ENCODE data around the gene TMPRSS9.

Gene TMPRSS9

GRCh38 chr19:2436384-2436783 is 76.3 kb downstream of the TMPRSS9 start:
- Mint-ChIP-seq H3K36me3 (peaks cover 40% of the 10 kb centered on the region in 2 donors), H3K27ac (no peak overlapping the region), H3K27me3 (no peaks in the 10 kb centered on the region), H3K4me3 (no peak overlapping the region), H3K9me3 (no peaks in the 10 kb centered on the region), H3K4me1 (peaks cover 4% of the 10 kb centered on the region in 2 donors)
- ATAC-seq (replicated peaks) (no peak), DNase-seq (no peak)

- no peaks in the 10 kb centered on the region for H3K9me3 Mint-ChIP-seq
- DNase-seq (no peak), ATAC-seq (replicated peaks) (no peak)
- no peak overlapping the region for H3K4me3 Mint-ChIP-seq
- peaks cover 40 to 43% of the 10 kb centered on the region in 2 donors for H3K36me3 Mint-ChIP-seq
- H3K27me3 Mint-ChIP-seq: no peaks in the 10 kb centered on the region
- H3K27ac Mint-ChIP-seq: no peak overlapping the region
- peaks cover 4% of the 10 kb centered on the region in 2 donors for H3K4me1 Mint-ChIP-seq
Observed at GRCh38 chr19:2436926-2437325, 76.9 kb downstream of the TMPRSS9 start.

DNA sequence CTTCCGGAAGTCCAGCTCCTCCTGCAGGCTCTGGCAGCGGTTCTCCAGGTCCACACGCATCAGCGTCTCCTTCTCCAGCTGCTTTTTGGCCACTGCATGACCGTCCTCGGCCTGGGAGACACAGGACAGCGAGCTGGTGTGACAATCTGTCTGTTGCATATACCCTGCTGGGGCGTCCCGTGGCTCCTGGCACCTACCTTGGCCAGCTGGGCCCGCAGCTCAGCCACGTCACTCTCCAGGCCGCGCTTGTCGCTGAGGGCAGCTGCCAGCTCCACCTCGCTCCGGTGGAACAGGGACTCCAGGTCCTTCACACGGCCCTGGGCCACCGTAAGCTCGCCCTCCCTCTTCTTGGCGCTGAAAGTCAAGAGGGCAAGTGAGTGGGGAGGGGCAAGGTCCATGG is 78.1 kb downstream of the TMPRSS9 start:
- Mint-ChIP-seq H3K4me3 (no peak overlapping the region), H3K36me3 (peaks cover 35 to 41% of the 10 kb centered on the region in 2 donors), H3K4me1 (peaks cover 4% of the 10 kb centered on the region in 2 donors), H3K27ac (no peak overlapping the region), H3K27me3 (no peaks in the 10 kb centered on the region), H3K9me3 (no peaks in the 10 kb centered on the region)
- DNase-seq (no peak), ATAC-seq (replicated peaks) (no peak)

GRCh38 chr19:2440515-2440914 is 80.5 kb downstream of the TMPRSS9 start:
- DNase-seq: no peak
- Mint-ChIP-seq H3K36me3 (peaks cover 29 to 34% of the 10 kb centered on the region in 2 donors), H3K4me1 (peaks cover 0 to 4% of the 10 kb centered on the region in 2 donors), H3K4me3 (no peak overlapping the region), H3K27me3 (no peaks in the 10 kb centered on the region), H3K9me3 (no peaks in the 10 kb centered on the region), H3K27ac (no peak overlapping the region)
- ATAC-seq (replicated peaks): no peak

- ATAC-seq (replicated peaks) (no peak), DNase-seq (no peak)
- Mint-ChIP-seq H3K27ac (no peak overlapping the region), H3K4me1 (peaks cover 2 to 5% of the 10 kb centered on the region in 2 donors), H3K4me3 (no peak overlapping the region), H3K36me3 (peaks cover 29 to 33% of the 10 kb centered on the region in 2 donors), H3K27me3 (no peaks in the 10 kb centered on the region), H3K9me3 (no peaks in the 10 kb centered on the region)
Observed at GRCh38 chr19:2441096-2441752, 81.2 kb downstream of the TMPRSS9 start.

- DNase-seq (no peak), ATAC-seq (replicated peaks) (no peak)
- Mint-ChIP-seq H3K9me3 (no peaks in the 10 kb centered on the region), H3K27me3 (no peaks in the 10 kb centered on the region), H3K4me3 (no peak overlapping the region), H3K4me1 (peaks cover 14 to 19% of the 10 kb centered on the region in 2 donors), H3K27ac (peak overlapping the region; percentile 48), H3K36me3 (peaks cover 26 to 34% of the 10 kb centered on the region in 2 donors)
Observed at GRCh38 chr19:2443116-2443784, 83.2 kb downstream of the TMPRSS9 start.

DNA sequence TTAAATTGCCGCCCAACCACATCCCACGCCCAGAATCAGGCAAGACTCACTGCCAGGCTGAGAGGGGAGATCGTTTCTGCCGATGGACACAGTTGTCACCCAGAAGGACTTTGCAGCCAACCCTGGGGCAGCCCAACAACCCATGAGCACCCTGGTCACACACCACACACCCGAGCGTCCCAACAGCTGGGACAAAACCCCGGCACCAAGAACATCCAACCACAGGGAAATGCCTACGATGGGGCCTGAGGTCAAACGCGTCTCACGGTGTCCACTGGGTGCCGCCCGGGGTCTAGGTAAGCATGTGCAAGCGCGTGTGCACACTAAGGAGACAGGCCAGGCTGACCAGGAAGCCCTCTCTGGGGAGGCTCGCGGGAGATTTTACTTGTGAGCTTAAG is 83.7 kb downstream of the TMPRSS9 start:
- Mint-ChIP-seq H3K27me3 (no peaks in the 10 kb centered on the region), H3K27ac (peak overlapping the region; percentile 48), H3K4me1 (peaks cover 15 to 22% of the 10 kb centered on the region in 2 donors), H3K9me3 (no peaks in the 10 kb centered on the region), H3K36me3 (peaks cover 25 to 34% of the 10 kb centered on the region in 2 donors), H3K4me3 (no peak overlapping the region)
- DNase-seq (no peak), ATAC-seq (replicated peaks) (no peak)

DNA sequence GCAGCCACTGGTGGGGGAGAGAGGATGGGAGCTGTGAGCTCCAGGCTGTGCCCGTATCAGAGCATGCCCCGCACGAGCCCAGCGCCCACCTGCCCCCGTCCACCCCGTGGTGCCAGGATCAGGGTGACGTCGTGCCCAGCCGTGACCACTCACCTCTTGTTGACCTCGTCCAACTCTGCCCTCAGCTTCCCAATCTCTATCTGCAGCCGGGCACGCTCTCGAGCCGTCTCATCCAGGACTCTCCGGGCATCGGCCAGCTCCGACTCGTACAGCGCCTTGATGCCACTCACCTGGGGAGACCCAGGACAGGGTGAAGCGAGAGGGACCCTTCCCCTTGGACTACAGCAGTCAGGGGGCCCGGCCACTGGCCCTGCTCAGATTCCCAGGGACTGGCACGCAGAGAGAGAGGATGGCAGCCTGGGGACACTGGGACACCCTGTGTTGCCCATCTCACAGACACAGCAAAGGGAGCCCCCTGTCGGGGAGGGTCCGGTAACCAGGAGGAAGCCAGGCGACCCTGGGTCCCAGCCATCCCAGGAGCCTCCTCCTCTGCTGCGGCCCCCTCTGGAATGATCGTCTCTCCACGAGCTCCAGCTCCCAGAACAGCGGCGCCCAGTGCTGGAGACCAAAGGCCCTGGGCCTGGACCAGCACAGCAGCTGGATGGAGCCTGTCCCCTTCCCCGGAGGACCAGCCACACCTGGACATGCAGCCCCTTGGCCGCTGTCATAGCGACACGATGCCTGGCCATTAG is 84.4 kb downstream of the TMPRSS9 start:
- Mint-ChIP-seq H3K9me3 (no peaks in the 10 kb centered on the region), H3K27me3 (no peaks in the 10 kb centered on the region), H3K27ac (peak overlapping the region; percentile 52), H3K36me3 (peaks cover 28 to 34% of the 10 kb centered on the region in 2 donors), H3K4me3 (no peak overlapping the region), H3K4me1 (peaks cover 15 to 22% of the 10 kb centered on the region in 2 donors)
- no peak for ATAC-seq (replicated peaks)
- DNase-seq: no peak

DNA sequence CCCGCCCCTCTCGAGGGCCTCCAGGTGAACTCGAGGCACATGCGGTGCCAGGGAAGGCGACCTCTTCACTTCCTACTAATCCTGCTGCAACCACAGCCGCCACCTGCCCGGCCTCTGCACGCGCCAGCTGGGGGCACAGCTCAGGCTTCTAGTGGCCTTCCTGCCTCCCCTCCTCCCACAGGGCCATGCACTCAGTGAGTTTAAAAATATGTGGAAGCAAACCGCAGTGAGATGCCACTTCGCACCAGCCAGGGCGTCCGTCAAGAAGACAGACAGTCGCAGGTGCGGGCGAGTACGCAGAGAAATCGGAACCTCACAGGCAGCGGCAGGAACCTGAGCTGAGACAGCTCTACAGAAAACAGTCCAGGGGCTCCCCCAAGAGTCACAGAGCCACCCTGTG is 86.3 kb downstream of the TMPRSS9 start:
- Mint-ChIP-seq H3K9me3 (no peaks in the 10 kb centered on the region), H3K4me1 (peaks cover 15 to 27% of the 10 kb centered on the region in 2 donors), H3K4me3 (peak overlapping the region; percentile 74 to 75), H3K36me3 (peaks cover 22 to 33% of the 10 kb centered on the region in 2 donors), H3K27me3 (no peaks in the 10 kb centered on the region), H3K27ac (peak overlapping the region; percentile 94)
- ATAC-seq (replicated peaks): peak; percentile 92 to 93
- peak; percentile 56 for DNase-seq

DNA sequence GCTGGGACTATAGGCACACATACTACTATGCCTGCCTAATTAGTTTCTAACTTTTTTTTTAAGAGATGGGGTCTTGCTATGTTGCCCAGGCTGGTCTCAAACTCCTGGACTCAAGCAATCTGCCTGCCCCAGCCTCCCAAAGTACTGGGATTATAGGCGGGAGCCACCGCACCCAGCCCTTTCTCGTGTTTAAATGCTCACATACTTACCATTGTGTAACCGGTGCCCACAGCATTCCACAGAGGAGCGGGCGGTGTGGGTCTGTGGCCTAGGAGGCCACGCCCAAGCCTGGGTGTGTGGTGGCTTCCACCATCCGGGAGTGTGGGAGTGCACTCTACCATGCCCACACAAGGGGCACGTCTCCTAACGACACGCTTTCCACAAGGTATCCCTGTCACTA is 89.0 kb downstream of the TMPRSS9 start:
- H3K4me1 Mint-ChIP-seq: peaks cover 27 to 45% of the 10 kb centered on the region in 2 donors

GRCh38 chr19:2451138-2451537 is 91.1 kb downstream of the TMPRSS9 start:
- DNase-seq (no peak), ATAC-seq (replicated peaks) (no peak)
- Mint-ChIP-seq H3K36me3 (peaks cover 12 to 29% of the 10 kb centered on the region in 2 donors), H3K4me3 (no peak overlapping the region), H3K27me3 (no peaks in the 10 kb centered on the region), H3K9me3 (no peaks in the 10 kb centered on the region), H3K27ac (no peak overlapping the region), H3K4me1 (peaks cover 34 to 63% of the 10 kb centered on the region in 2 donors)

More for the DNA sequence above, 89.0 kb downstream of the TMPRSS9 start:
- Mint-ChIP-seq H3K9me3 (no peaks in the 10 kb centered on the region), H3K4me3 (no peak overlapping the region), H3K27ac (no peak overlapping the region), H3K27me3 (no peaks in the 10 kb centered on the region), H3K36me3 (peaks cover 15 to 27% of the 10 kb centered on the region in 2 donors)
- DNase-seq: no peak
- ATAC-seq (replicated peaks): no peak

- ATAC-seq (replicated peaks): no peak
- H3K36me3 Mint-ChIP-seq: peaks cover 11 to 23% of the 10 kb centered on the region in 2 donors
- H3K4me3 Mint-ChIP-seq: no peak overlapping the region
- no peak for DNase-seq
- H3K27me3 Mint-ChIP-seq: no peaks in the 10 kb centered on the region
- H3K27ac Mint-ChIP-seq: no peak overlapping the region
- no peaks in the 10 kb centered on the region for H3K9me3 Mint-ChIP-seq
- H3K4me1 Mint-ChIP-seq: peaks cover 28 to 57% of the 10 kb centered on the region in 2 donors
Observed at GRCh38 chr19:2451741-2452140, 91.7 kb downstream of the TMPRSS9 start.

GRCh38 chr19:2453431-2454025 is 93.5 kb downstream of the TMPRSS9 start:
- Mint-ChIP-seq H3K27ac (no peak overlapping the region), H3K4me1 (peaks cover 27 to 50% of the 10 kb centered on the region in 2 donors), H3K4me3 (no peak overlapping the region), H3K27me3 (no peaks in the 10 kb centered on the region), H3K36me3 (peaks cover 10 to 17% of the 10 kb centered on the region in 2 donors), H3K9me3 (no peaks in the 10 kb centered on the region)
- ATAC-seq (replicated peaks) (no peak), DNase-seq (no peak)
